Measurements from ENCODE around the gene DLG5. TPM values are rescaled to one million over a fixed set of nuclear protein-coding genes. Genes with fewer than 3 reads are reported as not detected.

The DLG5 gene
- total RNA-seq, 4 donors from 2014 or later = 117 to 196 (median 147) TPM

- no peaks in the 10 kb centered on the region for H3K27me3 ChIP-seq
- 36% methylated on average over 11 of the region's 18 CpGs for WGBS
- DNase-seq (ENCODE audit: low spot score in 2 of 2) = peak in 1 of 2 donors; percentile 81
- no peak overlapping the region for H3K4me3 ChIP-seq
- no peaks in the 10 kb centered on the region for H3K36me3 ChIP-seq
- H3K4me1 ChIP-seq = peaks cover 65% of the 10 kb centered on the region
- H3K9me3 ChIP-seq = no peaks in the 10 kb centered on the region
- peak overlapping the region; percentile 84 for H3K27ac ChIP-seq
- no peak for TF ChIP-seq POLR2A (IDR thresholded peaks at IDR 0.05)
- no peak for TF ChIP-seq CTCF (IDR thresholded peaks at IDR 0.05)
- peak; percentile 78 for TF ChIP-seq EP300 (IDR thresholded peaks at IDR 0.05)
- no peak for TF ChIP-seq POLR2AphosphoS5 (IDR thresholded peaks at IDR 0.05)
These were observed 54.2 kb downstream of the DLG5 start for GRCh38 chr10:77872151-77872946.

- Histone ChIP-seq H3K27me3 (no peaks in the 10 kb centered on the region), H3K4me1 (peaks cover 84% of the 10 kb centered on the region), H3K4me3 (no peak overlapping the region), H3K27ac (peak overlapping the region; percentile 18), H3K9me3 (no peaks in the 10 kb centered on the region), H3K36me3 (peaks cover 3% of the 10 kb centered on the region)
- TF ChIP-seq CTCF (IDR thresholded peaks at IDR 0.05) = no peak
- peak; percentile 74 for TF ChIP-seq EP300 (IDR thresholded peaks at IDR 0.05)
- no peak for DNase-seq (ENCODE audit: low spot score in 2 of 2)
- WGBS = 55% methylated on average over 4 of the region's 4 CpGs
These were observed 56.7 kb downstream of the DLG5 start for GRCh38 chr10:77869626-77870420.

- no peak for TF ChIP-seq POLR2AphosphoS5 (IDR thresholded peaks at IDR 0.05)
- no peaks in the 10 kb centered on the region for H3K9me3 ChIP-seq
- peaks cover 3% of the 10 kb centered on the region for H3K36me3 ChIP-seq
- H3K4me3 ChIP-seq = no peak overlapping the region
- no peaks in the 10 kb centered on the region for H3K27me3 ChIP-seq
- no peak for DNase-seq (ENCODE audit: low spot score in 2 of 2)
- WGBS = 96% methylated on average over 3 of the region's 3 CpGs
- peaks cover 82% of the 10 kb centered on the region for H3K4me1 ChIP-seq
- H3K27ac ChIP-seq = no peak overlapping the region
These were observed 58.0 kb downstream of the DLG5 start for GRCh38 chr10:77868523-77868922.

GRCh38 chr10:77867124-77867719 lies 59.3 kb downstream of the DLG5 start:
- 41% methylated on average over 4 of the region's 6 CpGs for WGBS
- H3K27me3 ChIP-seq = no peaks in the 10 kb centered on the region
- no peak for DNase-seq (ENCODE audit: low spot score in 2 of 2)
- H3K4me1 ChIP-seq = peaks cover 74% of the 10 kb centered on the region
- TF ChIP-seq POLR2A (IDR thresholded peaks at IDR 0.05) = no peak
- TF ChIP-seq EP300 (IDR thresholded peaks at IDR 0.05) = no peak
- TF ChIP-seq POLR2AphosphoS5 (IDR thresholded peaks at IDR 0.05) = no peak
- TF ChIP-seq CTCF (IDR thresholded peaks at IDR 0.05) = no peak
- peaks cover 3% of the 10 kb centered on the region for H3K36me3 ChIP-seq
- H3K27ac ChIP-seq = no peak overlapping the region
- H3K9me3 ChIP-seq = no peaks in the 10 kb centered on the region
- no peak overlapping the region for H3K4me3 ChIP-seq

- 61% methylated on average over 3 of the region's 3 CpGs for WGBS
- peaks cover 71% of the 10 kb centered on the region for H3K4me1 ChIP-seq
- no peaks in the 10 kb centered on the region for H3K27me3 ChIP-seq
- TF ChIP-seq POLR2AphosphoS5 (IDR thresholded peaks at IDR 0.05) (no peak), POLR2A (IDR thresholded peaks at IDR 0.05) (no peak), CTCF (IDR thresholded peaks at IDR 0.05) (no peak), EP300 (IDR thresholded peaks at IDR 0.05) (no peak)
- no peak overlapping the region for H3K4me3 ChIP-seq
- H3K9me3 ChIP-seq = no peaks in the 10 kb centered on the region
- no peak overlapping the region for H3K27ac ChIP-seq
- H3K36me3 ChIP-seq = peaks cover 3% of the 10 kb centered on the region
- DNase-seq (ENCODE audit: low spot score in 2 of 2) = no peak
These were observed 60.0 kb downstream of the DLG5 start for GRCh38 chr10:77866598-77866997.

Data from suprapubic skin (tissue), 4 donors.